GM04504 (cell line): ENCODE data around the gene RNF223.
"Not testable (repeated sequence)": the region's sequence is repeated elsewhere in the genome, so short reads cannot be mapped to it uniquely, and the experiment has no call there.

Experiments
- DNase-seq: peaks from one replicate; pipeline ENCODE4 v3.0.0-alpha.2; 2012; ENCODE audit warnings: low read depth

RNF223 gene

GRCh38 chr1:1087351-1088028, 13.4 kb upstream of the RNF223 start:
- DNase-seq: no peak

GRCh38 chr1:1086911-1087341, 12.8 kb upstream of the RNF223 start:
- DNase-seq: no peak

- no peak for DNase-seq
These were observed 12.1 kb upstream of the RNF223 start for GRCh38 chr1:1085911-1086841.

- no peak for DNase-seq
These were observed 11.2 kb upstream of the RNF223 start for GRCh38 chr1:1085171-1085841.

GRCh38 chr1:1084372-1085170, 10.5 kb upstream of the RNF223 start:
- no peak for DNase-seq

GRCh38 chr1:1083416-1084371, 9.6 kb upstream of the RNF223 start:
- no peak for DNase-seq

GRCh38 chr1:1082776-1083415, 8.8 kb upstream of the RNF223 start:
- DNase-seq: no peak

- no peak for DNase-seq
These were observed 8.2 kb upstream of the RNF223 start for GRCh38 chr1:1082239-1082775.

- DNase-seq: no peak
These were observed 7.5 kb upstream of the RNF223 start for GRCh38 chr1:1081311-1082238.

- DNase-seq: no peak
These were observed 6.8 kb upstream of the RNF223 start for GRCh38 chr1:1080951-1081310.

- peak; percentile 42 for DNase-seq
These were observed 6.1 kb upstream of the RNF223 start for GRCh38 chr1:1080122-1080757.

- DNase-seq: peak; percentile 94
These were observed 5.5 kb upstream of the RNF223 start for GRCh38 chr1:1079408-1080121.

- DNase-seq: not testable (repeated sequence)
These were observed 3.3 kb upstream of the RNF223 start for GRCh38 chr1:1077396-1077795.

- DNase-seq: no peak
These were observed 1.2 kb upstream of the RNF223 start for GRCh38 chr1:1075148-1075935.

- DNase-seq: no peak
These were observed 583 bp upstream of the RNF223 start for GRCh38 chr1:1074631-1075147.
